A673 (cell line): ENCODE data around the gene FLACC1. TPM values are rescaled to one million over a fixed set of nuclear protein-coding genes. Genes with fewer than 3 reads are reported as not detected.

ENCODE experiments used
- total RNA-seq: library from RNA; stranded (reverse); gene quantifications from 2 replicates; pipeline ENCODE4 v1.2.3, GENCODE V29; 2021

FLACC1 gene
- total RNA-seq, 1 experiment from 2014 or later = 2.4 TPM

Other genes with a start within 250 kb of the FLACC1 start
- 55.1 and 57.5 TPM in 2 replicates for gene CFLAR, start 241.2 kb downstream of the FLACC1 start, total RNA-seq
- gene CASP10, start 174.2 kb downstream of the FLACC1 start, total RNA-seq = 0.85 and 1.2 TPM in 2 replicates
- gene CASP8, start 96.8 kb downstream of the FLACC1 start, total RNA-seq = 17.9 and 28.4 TPM in 2 replicates
- gene TRAK2, start 94.1 kb upstream of the FLACC1 start, total RNA-seq = 30.1 and 31.7 TPM in 2 replicates
- 24.3 and 29.3 TPM in 2 replicates for gene STRADB, start 94.4 kb upstream of the FLACC1 start, total RNA-seq